ENCODE results near the gene TCIRG1. TPM values are rescaled to one million over a fixed set of nuclear protein-coding genes. Genes with fewer than 3 reads are reported as not detected.

Gene TCIRG1
- total and polyA plus RNA-seq, 2 of the 13 experiments (the other 11 are each of a cell fraction or from before 2014, with no cell fraction given), result 48.0 to 69.6 TPM

DNA sequence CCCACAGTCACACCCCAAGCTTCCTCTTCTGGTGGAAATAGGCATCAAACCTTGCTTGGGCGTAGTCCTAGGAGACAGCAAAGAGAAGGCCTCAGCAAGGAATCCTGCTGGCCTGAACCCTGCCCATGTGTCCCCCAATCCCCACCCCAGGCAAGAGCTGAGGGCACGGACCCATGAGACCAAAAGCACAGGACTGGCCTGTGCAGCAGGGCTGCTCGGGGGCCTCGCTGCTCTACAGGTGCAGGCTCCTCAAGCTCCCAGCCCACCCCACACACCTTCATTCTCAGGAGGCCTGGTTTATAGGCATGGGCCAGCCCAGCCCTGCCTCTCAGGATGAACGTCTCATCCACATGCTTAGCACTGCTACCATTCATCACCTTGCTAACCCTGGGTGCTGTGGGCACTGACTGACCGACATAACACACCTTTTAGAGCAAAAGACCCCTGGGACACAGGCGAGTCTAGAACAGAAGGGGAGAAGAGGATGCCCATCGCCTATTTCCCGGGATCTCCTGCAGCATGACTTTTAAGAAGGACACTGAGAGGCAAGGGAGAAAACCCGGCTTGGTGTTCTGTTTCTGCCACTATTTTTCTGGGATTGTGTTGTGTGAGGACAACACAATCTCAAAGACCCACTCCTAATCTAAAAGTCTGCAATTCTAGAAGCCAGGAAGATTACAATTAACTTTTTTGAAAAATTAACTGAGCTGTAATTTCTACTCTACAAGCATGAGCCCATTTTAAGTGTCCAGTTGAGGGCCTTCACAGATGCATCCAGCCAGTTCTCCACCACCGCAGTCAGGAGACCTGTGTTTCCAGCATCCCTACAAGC is 15.4 kb downstream of the TCIRG1 start:
- Histone ChIP-seq H3K4me2 (ENCODE audit: low read depth, low read length) (no peak overlapping the region), H3K9me3 (ENCODE audit: low read length) (no peaks in the 10 kb centered on the region), H3K79me2 (ENCODE audit: insufficient read depth, low read length) (no peaks in the 10 kb centered on the region), H4K20me1 (ENCODE audit: insufficient read depth, low read length) (peaks cover 5% of the 10 kb centered on the region; the same call in 1 of the 2 replicates), H3K9ac (ENCODE audit: insufficient read depth, low read depth, low read length) (no peak overlapping the region), H2AFZ (ENCODE audit: low read length) (no peak overlapping the region), H3K27me3 (ENCODE audit: control insufficient read depth in 1 of 2, insufficient read depth in 2 of 2, low read length in 2 of 2) (no peaks in the 10 kb centered on the region), H3K4me1 (ENCODE audit: insufficient read depth, low read length) (no peaks in the 10 kb centered on the region), H3K4me3 (replicated peaks in 1 of 3; ENCODE audit: insufficient read depth in 1 of 3, low read depth in 2 of 3, low read length in 3 of 3) (no peak overlapping the region), H3K27ac (ENCODE audit: extremely low read length, insufficient read depth, low read length) (no peak overlapping the region), H3K36me3 (replicated peaks in 1 of 2; ENCODE audit: control insufficient read depth in 1 of 2, insufficient read depth in 2 of 2, low read length in 2 of 2) (peaks cover 17 to 36% of the 10 kb centered on the region in 2 experiments)
- BruUV-seq (replicated peaks), result no TSS peak
- WGBS (ENCODE audit: low lambda C conversion rate), result 92% methylated on average over 9 of the region's 11 CpGs
- DNase-seq (ENCODE audit: low spot score) (no peak), ATAC-seq (0 out of 3 replicates have a peak, but pooled peaks have one; percentile 0), FAIRE-seq (no peak)
- intact Hi-C loops (cut with micrococcal nuclease; ENCODE audit: unreplicated experiment) (no loop called here), in situ Hi-C loops (cut with HindIII; ENCODE audit: extremely low pct_ligation_motif_present, low pct_unique_long_range_greater_than_20kb) (no loop called here)
- ChIA-PET POLR2A (interaction anchor here (2.8 kb wide), 1 partner anchor 16 kb away, joined by 11 read pairs; the partner anchor contains the start of gene TCIRG1), CTCF (ENCODE audit: low intra/inter-chr PET ratio, low total read pairs) (no interaction called here)
- TF ChIP-seq, protein P1, sequence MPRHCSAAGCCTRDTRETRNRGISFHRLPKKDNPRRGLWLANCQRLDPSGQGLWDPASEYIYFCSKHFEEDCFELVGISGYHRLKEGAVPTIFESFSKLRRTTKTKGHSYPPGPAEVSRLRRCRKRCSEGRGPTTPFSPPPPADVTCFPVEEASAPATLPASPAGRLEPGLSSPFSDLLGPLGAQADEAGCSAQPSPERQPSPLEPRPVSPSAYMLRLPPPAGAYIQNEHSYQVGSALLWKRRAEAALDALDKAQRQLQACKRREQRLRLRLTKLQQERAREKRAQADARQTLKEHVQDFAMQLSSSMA (CRISPR knock-in tag; IDR thresholded peaks at IDR 0.05), result no peak
- TF ChIP-seq ZFP41 (CRISPR knock-in tag; IDR thresholded peaks at IDR 0.05; ENCODE audit: borderline replicate concordance), result no peak
- TF ChIP-seq SP140L (CRISPR knock-in tag; IDR thresholded peaks at IDR 0.05; ENCODE audit: borderline replicate concordance), result no peak
- no peak for TF ChIP-seq ZBTB8A (CRISPR knock-in tag; IDR thresholded peaks at IDR 0.05; ENCODE audit: borderline replicate concordance, low read depth)
- TF ChIP-seq ZNF564 (CRISPR knock-in tag; IDR thresholded peaks at IDR 0.05), result no peak
- TF ChIP-seq ZNF777 (CRISPR knock-in tag; IDR thresholded peaks at IDR 0.05), result no peak
- TF ChIP-seq TFDP1 (CRISPR knock-in tag; IDR thresholded peaks at IDR 0.05; ENCODE audit: borderline replicate concordance), result 0 out of 2 replicates have a peak, but pooled peaks have one; percentile 5
- no peak for TF ChIP-seq SAFB2 (CRISPR knock-in tag; IDR thresholded peaks at IDR 0.05; ENCODE audit: borderline replicate concordance, low read depth)
- TF ChIP-seq RNF2 (conservative IDR thresholded peaks at IDR 0.05; ENCODE audit: low read depth), result no peak
- TF ChIP-seq NR2F6 (IDR thresholded peaks at IDR 0.05), result no peak
- no peak for TF ChIP-seq NR2F6 (CRISPR knock-in tag; IDR thresholded peaks at IDR 0.05)
- peak; percentile 52; the same call in 1 of the 2 replicates for TF ChIP-seq ZNF263 (CRISPR knock-in tag; IDR thresholded peaks at IDR 0.05)
- no peak for TF ChIP-seq FOXM1 (CRISPR knock-in tag; IDR thresholded peaks at IDR 0.05)
- TF ChIP-seq POLR2AphosphoS2 (IDR thresholded peaks at IDR 0.05; ENCODE audit: low read depth, low read length), result peak; percentile 35; the same call in 1 of the 2 replicates
- no peak for TF ChIP-seq PHB2 (IDR thresholded peaks at IDR 0.05; ENCODE audit: partially characterized antibody)
- no peak for TF ChIP-seq ATRX (CRISPR knock-in tag; IDR thresholded peaks at IDR 0.05; ENCODE audit: borderline replicate concordance)
- TF ChIP-seq POLR2A (IDR thresholded peaks at IDR 0.05; ENCODE audit: insufficient read depth in 1 of 2, low read depth in 2 of 2, low read length in 2 of 2), result peak in 1 of 2 experiments; percentile 44; a peak in 1 of 4 replicates
- TF ChIP-seq AGO2 (optimal IDR thresholded peaks at IDR 0.05; ENCODE audit: low read depth, low read length), result peak; percentile 86
- no peak for TF ChIP-seq ZNF749 (CRISPR knock-in tag; IDR thresholded peaks at IDR 0.05; ENCODE audit: borderline replicate concordance)
- no peak for TF ChIP-seq SP2 (CRISPR knock-in tag; IDR thresholded peaks at IDR 0.05)
- TF ChIP-seq, protein P2, sequence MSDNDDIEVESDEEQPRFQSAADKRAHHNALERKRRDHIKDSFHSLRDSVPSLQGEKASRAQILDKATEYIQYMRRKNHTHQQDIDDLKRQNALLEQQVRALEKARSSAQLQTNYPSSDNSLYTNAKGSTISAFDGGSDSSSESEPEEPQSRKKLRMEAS (IDR thresholded peaks at IDR 0.05), result 0 out of 2 replicates have a peak, but pooled peaks have one; percentile 8
- TF ChIP-seq, protein P3, sequence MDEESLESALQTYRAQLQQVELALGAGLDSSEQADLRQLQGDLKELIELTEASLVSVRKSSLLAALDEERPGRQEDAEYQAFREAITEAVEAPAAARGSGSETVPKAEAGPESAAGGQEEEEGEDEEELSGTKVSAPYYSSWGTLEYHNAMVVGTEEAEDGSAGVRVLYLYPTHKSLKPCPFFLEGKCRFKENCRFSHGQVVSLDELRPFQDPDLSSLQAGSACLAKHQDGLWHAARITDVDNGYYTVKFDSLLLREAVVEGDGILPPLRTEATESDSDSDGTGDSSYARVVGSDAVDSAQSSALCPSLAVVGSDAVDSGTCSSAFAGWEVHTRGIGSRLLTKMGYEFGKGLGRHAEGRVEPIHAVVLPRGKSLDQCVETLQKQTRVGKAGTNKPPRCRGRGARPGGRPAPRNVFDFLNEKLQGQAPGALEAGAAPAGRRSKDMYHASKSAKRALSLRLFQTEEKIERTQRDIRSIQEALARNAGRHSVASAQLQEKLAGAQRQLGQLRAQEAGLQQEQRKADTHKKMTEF (CRISPR knock-in tag; IDR thresholded peaks at IDR 0.05), result no peak
- TF ChIP-seq PAF1 (CRISPR knock-in tag; IDR thresholded peaks at IDR 0.05), result 0 out of 2 replicates have a peak, but pooled peaks have one; percentile 41
- no peak for TF ChIP-seq RELA (CRISPR knock-in tag; IDR thresholded peaks at IDR 0.05)

Measured in HepG2 (cell line).